Colonic mucosa (tissue), 4 donors: Measurements from ENCODE around the gene CARD10. TPM values are rescaled to one million over a fixed set of nuclear protein-coding genes. Genes with fewer than 3 reads are reported as not detected.

Source experiments
- DNase-seq: peaks from one replicate; pipeline ENCODE4 v3.0.0-alpha.2; 2020
- H3K27ac ChIP-seq: fragments of 200-600 bp; one replicate; pipeline ENCODE4 v1.8.0; 2021
- H3K27me3 ChIP-seq: fragments of 200-600 bp; one replicate; pipeline ENCODE4 v1.8.0; 2021
- H3K36me3 ChIP-seq: fragments of 200-600 bp; one replicate; pipeline ENCODE4 v1.8.0; 2021
- H3K4me1 ChIP-seq: fragments of 200-600 bp; one replicate; pipeline ENCODE4 v1.8.0; 2021; ENCODE audit warnings: mild to moderate bottlenecking
- H3K4me3 ChIP-seq: fragments of 200-600 bp; one replicate; pipeline ENCODE4 v1.8.0; 2021
- H3K9ac ChIP-seq, 2 donors: one replicate each; pipeline ENCODE4 v1.7.0; 2013; ENCODE audit warnings: control low read depth in 2 of 2, low read depth in 2 of 2, low read length in 2 of 2
- H3K9me3 ChIP-seq: fragments of 200-600 bp; one replicate; pipeline ENCODE4 v1.8.0; 2021
- CTCF ChIP-seq: fragments of 200-600 bp; IDR thresholded peaks from one replicate; pipeline ENCODE4 v1.8.0; 2022; ENCODE audit warnings: antibody characterized with exemption, mild to moderate bottlenecking
- intact Hi-C: fragments of 100-400 bp; cut with DNase I; formaldehyde crosslinking; loops from one replicate; pipeline ENCODE4 v1.14.1; 2022
- total RNA-seq, 2 donors: library from RNA; stranded (reverse); fragmentation: NEBNext Ultra II Directional in 1 of 2; extraction: Animal tissue kit (Norgen Biotek cat#: 25700) in 1 of 2; gene quantifications; one replicate each; pipeline ENCODE4 v1.2.1, GENCODE V29; 2021
- donor health status: healthy.
- donor health status: DM: no; HTN: no; CAD: no.
- donor health status: DM: no; HTN: no; CAD: no.

CARD10 gene
- total RNA-seq, 2 donors from 2014 or later = 59.3 to 60.5 TPM

DNA sequence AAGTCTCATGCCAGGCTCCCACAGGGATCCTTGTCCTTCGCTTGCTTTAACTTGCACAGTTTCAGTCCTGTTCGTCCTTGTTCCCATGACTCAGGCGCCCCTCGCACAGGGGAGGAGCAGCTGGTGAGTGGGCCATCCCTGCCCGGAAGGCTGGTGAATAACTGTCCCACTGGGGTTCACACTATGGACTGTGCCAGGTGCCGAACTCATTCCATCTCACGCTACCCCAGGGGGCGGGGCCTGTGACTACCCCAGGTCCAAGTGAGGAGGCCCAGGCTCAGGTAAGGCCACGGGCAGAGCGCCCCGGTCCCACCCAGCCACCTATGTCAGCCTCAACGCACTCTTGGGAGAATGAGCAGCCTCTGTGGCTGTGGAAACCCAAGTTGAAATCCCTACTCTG is 7.2 kb upstream of the CARD10 start:
- Histone ChIP-seq H3K27ac (no peak overlapping the region), H3K36me3 (no peaks in the 10 kb centered on the region), H3K27me3 (no peaks in the 10 kb centered on the region), H3K4me3 (no peak overlapping the region), H3K9me3 (no peaks in the 10 kb centered on the region), H3K9ac (no peak overlapping the region), H3K4me1 (peaks cover 8% of the 10 kb centered on the region)
- no peak for DNase-seq
- intact Hi-C loops = no loop called here
- TF ChIP-seq CTCF = no peak

DNA sequence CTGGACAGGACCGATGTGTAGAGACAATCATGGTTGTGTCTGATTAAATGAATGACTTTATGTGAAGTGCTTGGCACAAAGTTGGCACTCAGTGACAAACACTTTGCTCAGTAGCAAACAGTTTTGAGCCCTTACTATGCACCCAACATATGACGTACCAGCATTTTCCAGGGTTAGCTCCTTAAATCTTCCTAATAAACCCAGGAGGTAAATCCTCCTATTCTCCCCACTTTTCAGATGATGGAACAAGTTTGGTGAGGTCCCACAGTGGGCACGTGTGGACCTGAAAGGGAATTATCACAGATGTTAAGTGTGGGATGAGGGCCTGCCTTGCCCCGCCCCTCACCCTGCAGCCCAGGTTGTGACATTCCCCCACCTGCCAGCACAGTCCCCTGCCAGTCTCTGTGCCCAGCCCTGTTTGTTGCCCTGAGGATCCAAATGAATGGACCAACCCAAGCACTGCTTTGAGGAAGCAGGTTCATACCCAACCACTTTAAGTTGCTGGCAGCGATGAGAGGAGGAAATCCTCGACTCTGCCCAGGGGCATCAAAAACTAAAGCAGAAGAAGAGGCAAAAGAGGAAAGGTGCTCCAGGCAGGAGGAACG is 6.6 kb upstream of the CARD10 start:
- no peak overlapping the region for H3K4me3 ChIP-seq
- no peak overlapping the region for H3K27ac ChIP-seq
- H3K9me3 ChIP-seq = no peaks in the 10 kb centered on the region
- no peak for DNase-seq
- peaks cover 11% of the 10 kb centered on the region for H3K4me1 ChIP-seq
- no peaks in the 10 kb centered on the region for H3K27me3 ChIP-seq
- H3K9ac ChIP-seq = no peak overlapping the region
- H3K36me3 ChIP-seq = no peaks in the 10 kb centered on the region
- TF ChIP-seq CTCF = no peak
- intact Hi-C loops = no loop called here

DNA sequence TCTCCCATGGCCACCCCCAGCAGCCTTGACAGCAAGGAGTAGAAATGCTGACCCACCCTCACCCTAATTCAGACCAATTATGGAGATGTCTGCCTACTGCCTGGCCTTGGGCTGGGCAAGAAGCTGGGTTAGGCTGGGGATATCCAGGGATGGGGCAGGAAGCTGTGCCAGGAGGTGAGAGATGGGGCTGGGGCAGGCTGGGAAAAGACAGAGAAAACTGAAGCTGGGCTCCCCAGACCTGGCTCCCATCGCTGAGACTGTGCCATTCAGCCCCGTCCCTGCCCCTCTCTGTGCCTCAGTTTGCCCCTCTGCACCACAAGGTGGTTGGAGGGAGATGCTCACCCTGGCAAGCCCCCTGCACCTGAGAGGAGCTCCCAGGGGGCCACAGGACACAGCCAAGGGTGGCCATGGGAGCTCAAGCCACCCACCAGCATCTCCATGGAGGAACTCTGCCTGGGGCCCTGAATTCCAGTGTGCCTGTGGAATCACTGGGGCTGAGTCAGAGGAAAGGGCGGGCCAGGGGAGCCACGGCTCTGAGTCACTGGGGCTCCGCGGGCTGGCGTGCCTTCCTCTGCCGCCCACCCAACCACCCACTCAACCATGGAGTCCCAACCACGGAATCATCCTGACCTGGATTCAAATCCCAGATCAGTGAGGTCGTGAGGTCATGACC is 6.0 kb upstream of the CARD10 start:
- Histone ChIP-seq H3K4me1 (peaks cover 11% of the 10 kb centered on the region), H3K27ac (no peak overlapping the region), H3K9me3 (no peaks in the 10 kb centered on the region), H3K36me3 (no peaks in the 10 kb centered on the region), H3K9ac (no peak overlapping the region), H3K27me3 (no peaks in the 10 kb centered on the region), H3K4me3 (no peak overlapping the region)
- intact Hi-C loops = no loop called here
- TF ChIP-seq CTCF = no peak
- no peak for DNase-seq

DNA sequence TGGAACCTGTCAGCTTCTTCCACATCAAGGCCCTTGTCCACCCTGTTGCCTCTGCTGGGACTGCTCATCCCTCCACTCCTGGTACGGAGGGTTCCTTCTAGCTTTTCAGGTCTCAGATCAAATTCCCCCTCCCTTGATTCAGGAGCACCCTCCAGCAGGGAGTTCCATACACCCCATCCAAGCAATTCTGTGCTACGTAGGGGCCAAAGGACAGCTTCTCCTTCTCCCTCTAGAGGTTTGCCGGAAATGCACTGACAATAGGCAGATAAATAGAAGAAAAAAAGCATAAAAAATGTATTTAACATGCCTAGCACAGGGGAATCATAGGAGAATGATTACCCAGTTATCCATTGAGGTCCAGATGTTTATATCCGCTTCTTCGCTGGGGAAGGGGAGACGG is 3.3 kb upstream of the CARD10 start:
- no peak for TF ChIP-seq CTCF
- no peak overlapping the region for H3K9ac ChIP-seq
- no peaks in the 10 kb centered on the region for H3K36me3 ChIP-seq
- DNase-seq = no peak
- no peak overlapping the region for H3K27ac ChIP-seq
- intact Hi-C loops = no loop called here
- H3K4me3 ChIP-seq = no peak overlapping the region
- peaks cover 11% of the 10 kb centered on the region for H3K4me1 ChIP-seq
- H3K9me3 ChIP-seq = no peaks in the 10 kb centered on the region
- H3K27me3 ChIP-seq = no peaks in the 10 kb centered on the region

DNA sequence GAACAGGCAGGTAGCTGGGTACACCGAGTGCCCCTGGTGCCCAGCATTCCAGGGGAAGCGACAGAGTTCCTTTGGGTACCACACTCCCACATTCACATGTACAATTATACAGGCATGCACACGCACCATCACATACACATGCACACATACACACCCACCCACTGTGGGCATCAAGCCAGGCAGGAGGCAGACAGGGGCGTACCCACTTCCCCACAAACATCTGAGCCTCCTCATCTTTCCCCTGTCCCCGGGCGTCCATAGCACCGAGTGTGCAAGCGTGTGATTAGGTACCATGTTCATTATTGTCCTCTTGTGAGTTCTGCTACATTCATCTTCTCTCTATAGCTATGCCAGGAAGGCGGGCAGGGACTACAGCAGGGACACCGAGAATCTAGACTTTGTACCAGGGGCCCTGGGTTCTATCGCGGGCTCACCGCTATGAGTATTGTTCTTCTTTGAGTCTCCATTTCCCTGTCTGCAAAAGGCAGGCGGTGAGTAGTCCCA is 2.1 kb upstream of the CARD10 start:
- Histone ChIP-seq H3K4me3 (no peak overlapping the region), H3K9me3 (no peaks in the 10 kb centered on the region), H3K27me3 (no peaks in the 10 kb centered on the region), H3K27ac (peak overlapping the region; percentile 31), H3K36me3 (no peaks in the 10 kb centered on the region), H3K9ac (peak overlapping the region; percentile 16 to 54), H3K4me1 (peaks cover 11% of the 10 kb centered on the region)
- intact Hi-C loops = no loop called here
- TF ChIP-seq CTCF = no peak
- DNase-seq = peak; percentile 74
